HepG2 (cell line): ENCODE data around the gene TSN. TPM values are rescaled to one million over a fixed set of nuclear protein-coding genes. Genes with fewer than 3 reads are reported as not detected.

Experiments used
- ATF7 ChIP-seq, 2 experiments: fragments of 450-650 bp in 1 of 2; sonication (generic) in 1 of 2; formaldehyde crosslinking in 1 of 2; IDR thresholded peaks; 2 replicates each; pipeline versions ENCODE4 v1.4.0 to v1.6.1; 2016 to 2020; ENCODE audit warnings: antibody characterized with exemption in 1 of 2, mild to moderate bottlenecking in 1 of 2, missing genetic modification reagents in 1 of 2
- ATF7-NPFF ChIP-seq: sonication (generic); formaldehyde crosslinking; IDR thresholded peaks from 2 replicates; pipeline ENCODE4 v1.8.1; 2023; ENCODE audit warnings: mild to moderate bottlenecking, low read depth, missing genetic modification reagents, moderate library complexity
- CEBPZ ChIP-seq: IDR thresholded peaks from 2 replicates; pipeline ENCODE4 v1.6.1; 2012; ENCODE audit warnings: low read length, improper control_type of control experiment
- DNMT3B ChIP-seq: conservative IDR thresholded peaks from 2 replicates; pipeline ENCODE4 v1.6.1; 2016; ENCODE audit warnings: missing biosample characterization, control low read depth
- DPF2 ChIP-seq: sonication (generic); formaldehyde crosslinking; IDR thresholded peaks from 2 replicates; pipeline ENCODE4 v1.4.0; 2020; ENCODE audit warnings: mild to moderate bottlenecking, low read depth, missing genetic modification reagents, borderline replicate concordance
- HBP1 ChIP-seq: IDR thresholded peaks from 2 replicates; pipeline ENCODE4 v1.6.1; 2016; ENCODE audit warnings: low read depth, control low read depth
- HNRNPLL ChIP-seq: fragments of 200-400 bp; formaldehyde crosslinking; IDR thresholded peaks from 2 replicates; pipeline ENCODE4 v1.6.1; 2017; ENCODE audit warnings: mild to moderate bottlenecking, low read depth, low read length; ENCODE audit not compliant: poor library complexity, severe bottlenecking
- IRF2 ChIP-seq: IDR thresholded peaks from 2 replicates; pipeline ENCODE4 v1.6.1; 2018; ENCODE audit warnings: missing genetic modification reagents, missing compliant biosample characterization
- MATR3 ChIP-seq: sonication (generic); formaldehyde crosslinking; IDR thresholded peaks from 2 replicates; pipeline ENCODE4 v1.4.0; 2020; ENCODE audit warnings: missing genetic modification reagents
- MIER3 ChIP-seq: IDR thresholded peaks from 2 replicates; pipeline ENCODE4 v1.6.1; 2016; ENCODE audit warnings: missing compliant biosample characterization, borderline replicate concordance
- NR2F2 ChIP-seq: IDR thresholded peaks from 2 replicates; pipeline ENCODE4 v1.6.1; 2012; ENCODE audit warnings: low read depth, inconsistent platforms, borderline replicate concordance
- POLR2G ChIP-seq: fragments of 200-400 bp; formaldehyde crosslinking; IDR thresholded peaks from 2 replicates; pipeline ENCODE4 v1.6.1; 2018; ENCODE audit warnings: mild to moderate bottlenecking, low read depth, low read length, moderate library complexity
- SALL2 ChIP-seq: sonication (generic); formaldehyde crosslinking; IDR thresholded peaks from 2 replicates; pipeline ENCODE4 v1.8.1; 2023; ENCODE audit warnings: mild to moderate bottlenecking, missing genetic modification reagents, inconsistent platforms
- TBP ChIP-seq: sonication (generic); formaldehyde crosslinking; IDR thresholded peaks from 2 replicates; pipeline ENCODE4 v1.5.0; 2020; ENCODE audit warnings: missing genetic modification reagents
- TP53 ChIP-seq: sonication (generic); formaldehyde crosslinking; conservative IDR thresholded peaks from 2 replicates; pipeline ENCODE4 v1.4.0; 2020; ENCODE audit warnings: missing genetic modification reagents
- USF2 ChIP-seq, 2 experiments: sonication (generic) in 1 of 2; formaldehyde crosslinking in 1 of 2; IDR thresholded peaks; 2 replicates each; pipeline versions ENCODE4 v1.5.1 to v1.6.1; 2011 to 2020; ENCODE audit warnings: borderline replicate concordance in 1 of 2, low read depth in 1 of 2, low read length in 1 of 2, mild to moderate bottlenecking in 1 of 2, missing genetic modification reagents in 1 of 2, moderate library complexity in 1 of 2
- ZBTB14 ChIP-seq: sonication (generic); formaldehyde crosslinking; IDR thresholded peaks from 2 replicates; pipeline ENCODE4 v1.4.0; 2020; ENCODE audit warnings: missing genetic modification reagents
- ZNF121 ChIP-seq: sonication (generic); formaldehyde crosslinking; IDR thresholded peaks from 2 replicates; pipeline ENCODE4 v1.5.0; 2020; ENCODE audit warnings: mild to moderate bottlenecking, missing genetic modification reagents
- polyA plus RNA-seq, 8 experiments: library from polyadenylated mRNA; depleted of rRNA in 3 of 8; stranded (reverse) in 7 of 8; unstranded in 1 of 8; fragments of >200 nt; fragmentation: Illumina TruSeq in 4 of 8; extraction: Trizol in 4 of 8; gene quantifications; 2 replicates each; pipeline versions ENCODE4 v1.2.1 to v1.2.3, GENCODE V29; 2011 to 2016; ENCODE audit warnings: low read depth in 4 of 8, missing spikeins in 1 of 8, mixed read lengths in 1 of 8; ENCODE audit not compliant: insufficient read depth in 1 of 8
- total RNA-seq, 5 experiments: library from RNA; depleted of rRNA; stranded (reverse); fragments of >200 nt; fragmentation: Illumina TruSeq; extraction: Trizol; gene quantifications; 2 replicates each; pipeline ENCODE4 v1.2.3, GENCODE V29; 2016; ENCODE audit warnings: low read depth in 1 of 5
- TF ChIP-seq, protein P1 (sequence below): sonication (generic); formaldehyde crosslinking; IDR thresholded peaks from 2 replicates; pipeline ENCODE4 v1.4.0; 2020; ENCODE audit warnings: mild to moderate bottlenecking, missing genetic modification reagents

The TSN gene
- total and polyA plus RNA-seq, 2 of the 13 experiments (the other 11 are each of a cell fraction or from before 2014, with no cell fraction given): 56.4 to 115 TPM

- TF ChIP-seq ZNF121 (peak; percentile 47; the same call in 1 of the 2 replicates), DPF2 (CRISPR knock-in tag) (no peak), MATR3 (CRISPR knock-in tag) (no peak), IRF2 (peak; percentile 98), ATF7 (IDR thresholded peaks at IDR 0.05) (no peak), ATF7 (CRISPR knock-in tag; IDR thresholded peaks at IDR 0.05) (no peak), TP53 (CRISPR knock-in tag) (peak; percentile 85; the same call in 1 of the 2 replicates), HBP1 (CRISPR knock-in tag) (peak; percentile 99), ZBTB14 (no peak), HNRNPLL (peak; percentile 98), DNMT3B (no peak), USF2 (IDR thresholded peaks at IDR 0.05; ENCODE audit: low read depth, low read length) (peak; percentile 84), USF2 (CRISPR knock-in tag; IDR thresholded peaks at IDR 0.05; ENCODE audit: borderline replicate concordance) (peak; percentile 94; the same call in 1 of the 2 replicates), NR2F2 (no peak), MIER3 (CRISPR knock-in tag) (peak; percentile 98), CEBPZ (no peak), ATF7-NPFF (CRISPR knock-in tag) (peak; percentile 94), TBP (no peak), SALL2 (CRISPR knock-in tag) (peak; percentile 96; the same call in 1 of the 2 replicates), POLR2G (peak; percentile 93)
- TF ChIP-seq, protein P1, sequence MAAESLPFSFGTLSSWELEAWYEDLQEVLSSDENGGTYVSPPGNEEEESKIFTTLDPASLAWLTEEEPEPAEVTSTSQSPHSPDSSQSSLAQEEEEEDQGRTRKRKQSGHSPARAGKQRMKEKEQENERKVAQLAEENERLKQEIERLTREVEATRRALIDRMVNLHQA: peak; percentile 47; the same call in 1 of the 2 replicates
Measured at GRCh38 chr2:121755237-121756111, at the start of gene TSN (continued).
